ENCODE data around the gene PRPF38B.
"Not testable (repeated sequence)": the region's sequence is repeated elsewhere in the genome, so short reads cannot be mapped to it uniquely, and the experiment has no call there.

Gene PRPF38B

DNA sequence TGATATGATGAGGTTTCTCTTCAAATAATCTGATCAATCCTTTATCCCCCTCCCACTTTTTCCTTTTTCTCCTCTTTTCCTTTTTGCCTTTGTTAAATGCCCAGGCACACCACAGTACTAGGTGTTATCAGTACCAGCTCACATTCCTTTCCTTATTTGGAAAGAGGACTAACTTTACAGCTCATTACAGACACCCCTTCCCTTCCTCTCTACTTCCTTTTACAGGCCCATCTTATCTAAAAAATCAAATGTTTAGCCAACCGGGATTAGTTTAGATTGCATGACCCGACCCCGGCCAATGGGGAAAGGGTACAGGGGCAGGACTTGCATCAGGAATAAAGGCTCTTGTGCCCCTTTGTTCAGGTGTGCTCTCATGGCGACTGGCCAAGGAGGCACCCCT is 10.4 kb upstream of the PRPF38B start:
- DNase-seq (ENCODE audit: low read depth): not testable (repeated sequence)

- DNase-seq (ENCODE audit: low read depth): no peak
These were observed 6.6 kb upstream of the PRPF38B start for GRCh38 chr1:108685529-108685928.

DNA sequence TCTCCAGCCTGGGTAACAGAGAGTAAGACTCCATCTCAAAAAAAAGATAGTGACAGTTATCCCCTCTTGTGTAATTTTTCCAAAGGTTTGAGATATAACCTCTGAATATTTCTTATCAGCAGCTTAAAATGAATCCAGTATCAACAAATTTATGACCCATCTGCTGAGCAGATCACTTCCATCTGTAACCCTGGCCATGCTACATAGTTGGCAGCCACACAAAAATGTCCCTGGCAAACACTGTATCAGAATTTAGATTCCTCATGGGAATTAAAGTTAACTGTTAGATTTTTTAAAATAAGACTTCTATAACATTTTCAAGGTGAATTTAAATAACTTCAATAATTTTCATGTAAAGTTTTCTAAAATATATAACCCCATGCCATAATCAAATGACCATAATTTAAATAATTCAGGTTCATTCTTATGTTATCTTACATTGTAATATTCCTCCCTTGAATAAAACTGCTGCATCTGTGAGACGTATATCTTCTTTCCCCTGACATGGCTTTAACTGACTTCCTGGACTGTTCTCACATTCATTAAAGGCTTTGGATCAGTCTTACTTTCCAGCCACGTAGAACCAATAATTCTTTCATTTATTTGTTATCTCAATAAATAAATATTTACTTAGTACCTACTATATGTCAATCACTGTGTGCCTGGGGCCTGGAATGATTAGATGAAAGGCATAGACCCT is 5.3 kb upstream of the PRPF38B start:
- no peak for DNase-seq (ENCODE audit: low read depth)

DNA sequence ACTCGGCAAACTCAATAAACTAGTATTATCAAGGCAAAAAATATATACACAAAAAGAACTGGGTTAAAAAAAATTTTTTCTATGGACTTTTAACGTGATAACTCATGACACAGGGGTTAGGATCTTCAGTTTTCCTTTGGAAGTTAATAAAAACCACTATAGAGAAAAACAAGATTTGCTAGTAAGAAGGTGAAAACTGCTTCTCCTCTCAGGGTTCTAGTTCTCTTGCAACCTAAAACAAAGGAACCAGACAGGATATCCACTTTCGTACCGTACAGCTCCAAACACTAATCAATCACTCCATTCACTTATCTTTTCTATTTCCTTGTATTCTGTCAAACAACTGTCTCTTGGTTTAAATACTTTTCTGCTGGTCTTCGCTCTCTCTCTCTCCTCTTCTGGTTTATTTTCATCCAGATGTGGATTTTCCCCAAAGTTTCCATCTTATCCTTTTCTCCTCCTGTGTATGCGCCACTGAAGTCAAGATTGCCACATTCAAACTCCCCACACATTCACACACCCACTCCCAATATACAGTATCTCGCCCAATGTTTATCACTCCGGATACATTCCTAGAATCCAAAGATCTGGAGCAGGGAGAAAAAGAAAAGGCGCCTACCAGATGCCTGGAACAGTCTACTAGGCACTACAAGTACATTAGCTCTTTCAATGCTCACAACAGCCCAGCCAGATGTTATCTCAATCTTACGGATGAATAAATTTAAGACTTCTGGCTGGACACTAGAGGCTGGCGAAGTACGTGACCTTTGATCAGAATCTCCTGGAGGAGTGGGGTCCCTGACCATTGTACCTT is 775 bp upstream of the PRPF38B start:
- no peak for DNase-seq (ENCODE audit: low read depth)

- DNase-seq (ENCODE audit: low read depth): peak; percentile 35
These were observed 880 bp downstream of the PRPF38B start for GRCh38 chr1:108692724-108693655.

GRCh38 chr1:108695535-108695934 is 3.4 kb downstream of the PRPF38B start:
- DNase-seq (ENCODE audit: low read depth): no peak

DNA sequence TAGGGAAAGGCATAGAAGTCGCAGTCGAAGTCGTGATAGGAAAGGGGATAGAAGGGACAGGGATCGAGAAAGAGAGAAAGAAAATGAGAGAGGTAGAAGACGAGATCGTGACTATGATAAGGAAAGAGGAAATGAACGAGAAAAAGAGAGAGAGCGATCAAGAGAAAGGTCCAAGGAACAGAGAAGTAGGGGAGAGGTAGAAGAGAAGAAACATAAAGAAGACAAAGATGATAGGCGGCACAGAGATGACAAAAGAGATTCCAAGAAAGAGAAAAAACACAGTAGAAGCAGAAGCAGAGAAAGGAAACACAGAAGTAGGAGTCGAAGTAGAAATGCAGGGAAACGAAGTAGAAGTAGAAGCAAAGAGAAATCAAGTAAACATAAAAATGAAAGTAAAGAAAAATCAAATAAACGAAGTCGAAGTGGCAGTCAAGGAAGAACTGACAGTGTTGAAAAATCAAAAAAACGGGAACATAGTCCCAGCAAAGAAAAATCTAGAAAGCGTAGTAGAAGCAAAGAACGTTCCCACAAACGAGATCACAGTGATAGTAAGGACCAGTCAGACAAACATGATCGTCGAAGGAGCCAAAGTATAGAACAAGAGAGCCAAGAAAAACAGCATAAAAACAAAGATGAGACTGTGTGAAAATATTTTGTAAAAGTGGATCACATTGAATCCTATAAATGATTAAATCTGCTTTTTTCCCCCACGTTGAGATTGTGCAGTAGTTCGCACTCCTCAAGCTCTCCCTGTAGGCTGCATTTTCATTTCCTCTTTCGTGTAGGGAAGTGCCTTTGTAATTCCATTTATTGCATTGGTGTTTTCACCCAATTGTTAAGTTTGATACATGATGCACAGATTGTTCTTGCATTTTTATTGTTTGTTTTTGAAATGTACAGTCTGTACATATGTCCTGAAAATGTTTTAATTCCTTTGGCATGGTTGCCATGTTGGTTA is 7.5 kb downstream of the PRPF38B start:
- no peak for DNase-seq (ENCODE audit: low read depth)

DNA sequence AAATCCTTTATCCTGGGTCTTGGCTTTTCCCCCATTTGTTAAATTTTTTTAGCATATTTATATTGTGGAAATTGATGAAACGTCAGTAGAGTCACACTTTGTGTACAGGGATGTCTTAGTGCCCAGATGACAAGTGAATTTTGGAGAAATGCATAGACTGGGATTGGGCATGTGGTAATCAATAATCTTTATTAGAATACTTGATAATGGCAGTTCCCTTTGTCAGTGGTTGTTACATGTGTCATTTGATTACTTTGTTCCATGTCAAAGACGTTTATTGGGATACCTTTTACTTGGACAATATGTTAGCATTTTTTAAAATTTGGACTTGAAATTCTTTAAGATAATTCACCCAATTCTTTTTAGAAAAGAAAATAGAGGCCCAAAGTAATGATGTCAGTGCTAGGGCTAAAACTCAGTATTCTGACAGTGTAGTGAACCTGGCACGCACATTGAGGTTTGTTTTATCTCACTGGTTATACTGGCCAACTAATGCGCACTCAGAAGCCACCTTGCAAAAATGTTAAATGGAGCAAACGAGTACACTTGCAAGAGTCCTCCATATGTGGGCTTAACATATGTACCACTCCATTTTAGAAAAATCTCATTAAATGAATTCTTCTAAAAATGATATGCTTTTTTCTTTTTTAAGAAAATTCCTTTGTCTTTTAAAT is 9.2 kb downstream of the PRPF38B start:
- DNase-seq (ENCODE audit: low read depth): no peak

GRCh38 chr1:108702109-108702508 is 10.0 kb downstream of the PRPF38B start:
- not testable (repeated sequence) for DNase-seq (ENCODE audit: low read depth)

DNA sequence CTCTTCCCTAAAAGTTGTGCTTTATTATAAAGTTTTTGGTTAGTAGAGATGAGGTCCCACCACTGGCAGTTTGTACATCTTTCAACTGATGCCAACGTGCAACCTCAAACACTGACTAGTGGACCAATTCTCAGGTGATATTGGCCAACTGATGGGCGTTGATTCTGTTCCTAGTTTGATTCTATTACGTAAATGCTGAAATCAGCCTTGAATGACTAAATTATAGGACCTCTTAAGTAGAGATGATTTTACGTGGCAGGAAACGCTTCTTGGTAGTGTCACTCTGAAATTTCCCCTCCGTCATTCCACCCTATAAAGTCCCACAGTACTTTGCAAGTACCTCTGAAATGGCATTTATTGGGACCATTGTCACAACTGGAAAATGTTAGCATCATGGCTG is 11.8 kb downstream of the PRPF38B start:
- no peak for DNase-seq (ENCODE audit: low read depth)

- DNase-seq (ENCODE audit: low read depth): no peak
These were observed 12.4 kb downstream of the PRPF38B start for GRCh38 chr1:108704496-108704895.

DNA sequence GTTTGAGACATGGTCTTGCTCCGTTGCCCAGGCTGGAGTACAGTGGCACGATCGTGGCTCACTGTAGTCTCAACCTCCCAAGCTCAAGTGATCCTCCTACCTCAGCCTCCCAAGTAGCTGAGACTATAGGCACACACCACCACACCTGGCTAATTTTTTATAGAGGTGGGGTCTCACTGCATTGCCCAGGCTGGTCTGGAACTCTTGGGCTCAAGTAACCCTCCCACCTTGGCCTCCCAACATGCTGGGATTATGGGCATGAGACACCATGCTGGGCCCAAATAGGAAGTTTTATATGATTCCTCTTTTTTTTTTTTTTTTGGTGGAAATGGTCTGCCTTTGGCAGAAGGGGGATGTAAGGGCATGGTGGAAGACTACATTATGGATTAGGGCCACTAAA is 14.5 kb downstream of the PRPF38B start:
- no peak for DNase-seq (ENCODE audit: low read depth)

DNA sequence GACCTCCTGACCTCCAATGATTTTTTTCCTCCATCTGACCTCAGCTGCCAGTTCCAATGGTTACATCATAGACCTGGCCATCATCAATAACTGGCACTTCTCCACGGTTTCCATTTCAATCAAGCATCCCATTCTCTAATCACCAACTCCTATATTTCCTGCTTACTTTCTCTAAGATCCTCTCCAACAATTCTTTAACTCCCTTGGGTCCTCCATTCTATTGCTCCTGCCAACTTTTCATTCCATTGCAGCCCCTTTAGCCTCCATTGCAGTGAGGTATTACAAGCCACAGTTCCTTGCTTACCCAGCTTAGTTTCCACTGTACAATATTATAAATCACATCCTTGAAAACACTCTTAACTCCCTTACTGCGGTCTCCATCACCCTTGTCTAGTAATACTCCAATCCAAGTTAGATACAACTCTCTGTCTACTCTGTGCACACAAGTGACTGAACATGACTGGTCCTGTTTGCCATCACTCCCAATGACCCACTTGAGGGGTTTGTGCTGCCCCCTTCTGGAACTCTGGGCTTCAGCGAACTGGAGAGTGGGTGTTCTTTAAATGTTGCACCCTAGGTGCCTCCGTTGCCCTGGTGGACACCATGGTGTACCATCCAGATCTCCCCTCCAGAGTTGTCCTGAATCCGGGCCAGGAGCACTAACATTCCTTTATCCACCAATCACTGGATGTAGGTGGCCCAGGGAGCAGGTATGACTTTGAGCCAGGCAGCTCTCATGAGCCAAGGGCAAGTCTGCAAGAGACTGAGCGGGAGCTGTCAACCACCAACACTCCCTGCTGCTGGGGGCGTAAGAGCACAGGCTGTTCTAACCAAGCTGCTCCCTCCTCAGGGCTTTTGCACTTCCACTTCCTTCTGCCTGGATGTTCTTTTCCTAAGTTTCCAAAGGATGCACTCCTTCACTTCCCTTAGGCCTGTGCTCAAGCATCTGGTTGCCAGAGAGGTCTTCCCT is 16.9 kb downstream of the PRPF38B start:
- peak; percentile 48 for DNase-seq (ENCODE audit: low read depth)

- no peak for DNase-seq (ENCODE audit: low read depth)
These were observed 20.6 kb downstream of the PRPF38B start, which contains the start of gene FNDC7 for GRCh38 chr1:108712606-108713150. Gene FNDC7 (plus strand): TSS chr1:108712908. CDS start chr1:108712934, 26 bp downstream.

DNA sequence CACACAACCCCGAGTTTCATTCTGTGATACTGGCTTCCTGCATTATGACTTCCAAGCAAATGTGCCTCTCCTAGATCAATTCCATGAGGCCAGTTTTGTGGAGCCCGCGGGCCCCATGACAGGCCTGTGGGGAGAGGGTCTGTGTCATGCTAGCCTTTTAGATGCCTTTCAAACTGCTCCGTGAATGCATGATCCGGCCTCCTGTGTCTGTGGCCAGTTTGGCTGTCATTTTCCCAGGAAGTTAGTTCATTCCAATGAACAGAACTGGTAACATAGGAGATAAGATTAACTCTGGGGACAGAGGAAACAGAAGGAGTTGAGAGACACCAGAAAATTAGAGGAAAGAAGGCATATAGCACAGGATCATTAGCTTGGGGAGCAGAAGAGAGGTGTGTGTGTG is 23.8 kb downstream of the PRPF38B start:
- DNase-seq (ENCODE audit: low read depth): no peak

- no peak for DNase-seq (ENCODE audit: low read depth)
These were observed 24.5 kb downstream of the PRPF38B start for GRCh38 chr1:108716437-108717230.

DNA sequence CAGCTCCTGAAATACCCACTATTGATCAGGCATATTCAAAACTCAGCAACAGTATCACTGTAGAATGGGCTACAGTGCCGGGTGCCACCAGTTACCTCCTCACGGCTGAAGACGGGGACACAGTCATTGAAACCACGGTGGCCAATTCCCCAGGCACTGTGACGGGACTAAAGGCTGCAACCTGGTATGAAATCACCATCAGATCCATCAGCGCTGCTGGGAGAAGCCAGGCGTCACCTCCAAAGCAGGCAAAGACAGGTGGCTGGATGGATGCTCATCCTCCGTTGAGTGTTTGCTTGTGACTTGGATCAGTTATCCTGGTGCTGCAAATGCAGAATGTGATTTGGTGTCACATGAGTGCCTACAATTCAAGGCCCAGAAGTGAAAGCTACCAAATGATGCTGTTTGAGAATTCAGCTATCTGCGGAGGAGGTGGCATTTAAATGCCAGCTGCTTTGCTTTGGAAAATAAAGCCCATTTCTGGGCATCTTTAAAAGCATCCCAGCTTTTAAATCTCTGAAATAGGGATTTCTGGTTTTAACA is 25.7 kb downstream of the PRPF38B start:
- no peak for DNase-seq (ENCODE audit: low read depth)
